Measurements from ENCODE around the gene PRRC2C.
"Not testable (repeated sequence)": the region's sequence is repeated elsewhere in the genome, so short reads cannot be mapped to it uniquely, and the experiment has no call there.

The PRRC2C gene

DNA sequence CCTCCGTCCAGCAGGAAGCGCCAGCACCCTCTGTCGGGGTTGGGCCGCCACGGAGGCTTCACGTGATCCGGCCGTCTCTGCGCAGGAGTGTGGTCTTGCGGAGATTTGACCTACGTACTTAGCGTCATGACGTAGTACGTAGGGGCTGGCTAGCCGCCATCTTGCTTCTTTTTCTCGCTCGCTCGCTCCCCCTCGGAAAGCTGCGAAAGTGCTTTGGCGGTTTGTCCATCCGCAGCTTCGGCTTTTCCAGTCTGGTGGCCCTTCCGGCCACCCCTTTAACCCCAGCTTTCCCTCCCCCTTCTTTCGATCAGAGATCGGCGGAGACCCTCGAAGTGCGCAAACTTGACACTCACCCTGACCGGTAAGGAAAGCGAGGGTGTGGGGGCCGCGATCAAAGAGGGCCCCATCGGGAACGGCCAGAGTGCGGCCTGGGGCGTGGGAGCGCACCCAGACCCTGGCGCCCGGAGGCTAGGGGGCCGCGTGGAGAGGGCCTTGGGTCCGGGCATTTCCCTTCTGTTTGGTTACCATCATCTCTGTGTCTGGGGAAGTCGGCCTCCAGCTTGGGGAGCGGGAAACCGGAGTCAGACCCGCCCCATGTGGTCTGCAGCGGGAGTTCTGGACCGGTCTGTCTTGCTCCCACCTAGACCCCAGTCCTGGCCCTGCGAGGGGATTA, at the start of gene PRRC2C:
TSS of gene PRRC2C (plus strand) at position 156 of the 673 bp plus-strand sequence. CDS start 26,559 bp downstream, outside the sequence.
- peak; percentile 46 to 99 (median 93) for DNase-seq

DNA sequence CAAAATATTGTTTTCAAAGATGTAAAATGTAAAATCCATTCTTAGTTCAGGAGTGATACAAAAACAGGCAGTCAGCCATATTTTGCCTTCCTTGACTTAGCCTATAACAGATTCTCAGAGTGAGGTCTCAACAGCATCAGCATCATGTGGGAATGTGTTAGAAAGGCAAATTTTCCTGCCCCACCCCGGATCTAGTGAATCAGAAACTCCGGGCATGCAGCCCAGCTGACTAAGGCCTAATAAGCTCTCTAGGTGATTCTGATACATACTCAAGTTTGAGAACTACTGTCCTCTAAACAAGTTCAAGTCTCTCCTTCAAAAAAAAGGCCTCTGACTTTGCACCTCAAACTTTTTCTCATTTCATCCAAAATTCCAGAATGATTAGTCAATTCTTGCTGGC, 46.9 kb upstream of the PRRC2C start:
- no peak for DNase-seq

DNA sequence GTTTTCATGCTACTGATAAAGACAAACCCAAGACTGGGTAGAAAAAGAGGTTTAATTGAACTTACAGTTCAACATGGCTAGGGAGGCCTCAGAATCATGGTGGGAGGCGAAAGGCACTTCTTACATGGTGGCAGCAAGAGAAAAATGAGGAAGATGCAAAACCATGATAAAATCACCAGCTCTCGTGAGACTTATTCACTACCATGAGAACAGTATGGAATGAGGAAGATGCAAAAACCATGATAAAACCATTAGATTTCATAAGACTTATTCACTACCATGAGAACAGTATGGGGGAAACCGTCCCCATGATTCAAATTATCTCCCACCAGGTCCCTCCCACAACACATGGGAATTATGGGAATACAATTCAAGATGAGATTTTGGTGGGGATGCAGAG, 45.1 kb upstream of the PRRC2C start:
- not testable (repeated sequence) for DNase-seq

DNA sequence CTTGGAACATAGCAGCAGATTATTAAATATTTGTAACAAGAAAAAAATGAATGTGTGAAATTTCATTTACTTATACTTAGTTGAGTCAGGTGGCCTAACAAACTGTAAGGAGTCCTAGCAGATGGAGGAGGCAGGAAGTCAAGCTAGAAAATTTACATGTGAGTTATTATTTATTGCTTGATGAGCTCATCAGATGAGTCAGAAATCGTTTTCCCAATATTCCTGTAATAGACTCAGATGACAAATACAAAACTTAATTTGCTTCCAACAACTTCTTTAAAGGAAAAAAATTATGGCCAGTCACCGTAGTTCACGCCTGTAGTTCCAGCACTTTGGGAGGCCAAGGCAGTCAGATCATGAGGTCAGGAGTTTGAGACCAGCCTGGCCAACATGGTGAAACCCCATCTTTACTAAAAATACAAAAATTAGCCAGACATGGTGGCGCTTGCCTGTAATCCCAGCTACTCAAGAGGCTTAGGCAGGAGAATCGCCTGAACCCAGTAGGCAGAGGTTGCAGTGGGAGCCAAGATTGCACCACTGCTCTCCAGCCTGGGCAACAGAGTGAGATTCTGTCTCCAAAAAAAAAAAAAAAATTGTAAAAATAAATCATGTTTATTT, 43.9 kb upstream of the PRRC2C start:
- DNase-seq: not testable (repeated sequence)

DNA sequence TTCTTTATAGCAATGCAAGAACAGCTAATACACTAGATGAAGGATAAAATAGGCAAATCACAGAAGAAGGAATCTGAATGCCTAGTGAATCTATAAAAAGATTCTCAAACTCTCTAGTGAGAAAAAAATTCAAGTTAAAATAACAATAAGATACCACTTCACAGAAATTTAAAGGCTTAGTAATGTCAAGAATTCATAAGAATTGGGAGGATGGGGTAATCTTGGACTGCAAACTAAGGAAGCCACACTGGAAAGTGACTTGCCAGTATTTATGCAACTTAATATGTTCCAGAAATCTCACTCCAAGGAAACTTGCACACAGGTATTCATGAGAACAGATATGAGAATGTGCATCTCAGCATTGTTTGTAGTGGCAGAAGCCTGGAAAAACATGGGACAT, 38.9 kb upstream of the PRRC2C start:
- DNase-seq: no peak

DNA sequence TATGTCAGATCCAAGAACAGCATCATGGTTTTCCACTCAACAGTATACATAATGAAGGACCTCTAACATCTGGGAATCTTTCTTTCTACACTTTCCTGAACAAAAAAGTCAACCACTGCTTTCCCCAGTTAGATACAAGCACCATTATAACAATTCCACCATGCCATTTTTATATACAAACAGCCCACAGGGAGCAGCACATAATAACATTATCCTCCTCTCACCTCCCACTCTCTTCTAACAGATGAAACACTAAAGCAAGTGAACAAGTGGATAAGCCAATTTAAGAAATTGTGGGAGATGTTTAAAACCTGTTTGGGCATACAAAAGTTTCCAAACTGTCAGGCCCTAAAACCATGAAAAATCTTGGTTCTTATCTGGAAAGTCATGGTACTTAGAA, 29.4 kb upstream of the PRRC2C start:
- no peak for DNase-seq

DNA sequence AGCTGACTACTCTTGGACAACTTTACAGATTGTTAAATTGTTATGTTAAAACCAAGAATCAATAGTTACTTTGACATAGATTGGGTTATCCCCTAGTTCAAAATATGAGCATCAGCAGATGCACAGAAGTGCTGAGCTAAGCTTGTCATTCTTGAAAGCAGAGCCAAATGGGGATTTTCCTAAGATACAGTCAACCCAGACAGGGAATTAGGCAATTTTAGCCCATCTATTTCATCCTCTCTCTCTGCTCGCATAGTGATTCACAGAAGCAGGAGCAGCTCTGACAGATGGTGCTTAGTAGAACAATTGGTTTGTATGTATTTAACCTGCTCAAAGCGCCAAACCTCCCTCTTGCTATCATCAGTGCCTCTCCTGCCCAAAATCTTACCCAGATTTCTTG, 27.9 kb upstream of the PRRC2C start:
- no peak for DNase-seq

DNA sequence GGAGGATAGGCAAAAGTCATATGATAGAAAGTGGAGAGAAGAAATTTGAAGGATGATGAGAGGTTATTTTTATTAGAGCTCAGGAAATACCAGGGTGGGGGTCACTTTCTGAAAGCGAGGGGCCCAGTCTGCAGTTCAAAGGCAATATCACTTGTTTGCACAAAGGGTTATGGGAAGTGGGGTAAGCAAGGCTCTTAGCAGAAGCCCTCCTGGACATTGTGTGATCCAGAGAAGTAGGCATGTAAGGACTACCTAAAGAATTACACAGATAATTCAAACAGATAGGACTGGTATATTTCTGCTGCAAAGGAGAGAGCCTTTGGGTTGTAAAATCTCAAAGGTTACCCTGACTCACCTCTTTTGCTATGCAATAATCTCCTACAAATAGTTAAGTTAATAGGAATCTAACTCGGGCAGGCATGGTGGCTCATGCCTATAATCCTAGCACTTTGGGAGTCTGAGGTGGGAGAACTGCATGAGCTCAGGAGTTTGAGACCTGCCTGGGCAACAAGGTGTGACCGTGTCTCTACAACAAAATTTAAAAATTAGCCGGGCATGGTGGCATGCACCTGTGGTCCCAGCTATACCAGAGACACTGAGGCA, 25.2 kb upstream of the PRRC2C start:
- DNase-seq: no peak

DNA sequence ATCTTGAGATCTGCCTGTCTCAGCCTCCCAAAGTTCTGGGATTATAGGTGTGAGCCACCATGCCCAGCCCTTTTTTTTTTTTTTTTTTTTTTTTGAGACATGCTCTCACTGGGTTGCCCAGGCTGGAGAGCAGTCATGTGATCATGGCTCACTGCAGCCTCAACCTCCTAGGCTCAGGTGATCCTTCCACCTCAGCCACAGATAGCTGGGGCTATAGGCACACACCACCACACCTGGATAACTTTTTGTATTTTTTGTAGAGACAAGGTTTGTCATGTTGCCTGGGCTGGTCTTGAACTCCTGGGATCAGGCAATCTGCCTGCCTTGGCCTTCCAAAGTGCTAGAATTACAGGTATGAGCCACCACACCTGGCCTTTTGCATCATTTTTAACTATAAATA, 17.7 kb upstream of the PRRC2C start:
- no peak for DNase-seq

DNA sequence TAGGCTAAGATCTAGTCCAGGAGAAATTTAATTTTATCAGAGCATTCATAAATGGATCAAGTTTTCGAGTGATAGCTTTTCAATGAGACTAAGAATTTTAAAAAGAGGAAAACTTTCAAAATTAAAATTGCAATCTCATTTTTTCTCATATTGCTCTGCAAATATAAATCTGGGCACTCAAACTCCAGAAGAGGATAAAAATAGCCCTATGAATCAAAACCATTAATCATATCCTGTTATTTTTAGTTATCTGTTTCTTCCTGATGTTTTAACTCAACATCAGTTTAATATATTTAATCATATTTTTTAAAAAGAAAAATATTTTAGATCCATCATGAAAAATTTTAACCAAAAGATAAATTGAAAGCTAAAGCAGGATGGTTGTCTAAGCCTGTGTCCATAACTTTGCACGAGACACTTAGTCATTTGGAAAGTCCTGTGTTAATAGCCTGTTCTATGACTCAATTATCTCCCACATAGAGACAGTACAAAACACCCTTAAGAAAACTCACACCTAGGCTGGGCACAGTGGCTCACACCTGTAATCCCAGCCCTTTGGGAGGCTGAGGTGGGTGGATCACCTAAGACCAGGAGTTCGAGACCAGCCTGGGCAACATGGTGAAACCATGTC, 17.1 kb upstream of the PRRC2C start:
- DNase-seq: no peak

DNA sequence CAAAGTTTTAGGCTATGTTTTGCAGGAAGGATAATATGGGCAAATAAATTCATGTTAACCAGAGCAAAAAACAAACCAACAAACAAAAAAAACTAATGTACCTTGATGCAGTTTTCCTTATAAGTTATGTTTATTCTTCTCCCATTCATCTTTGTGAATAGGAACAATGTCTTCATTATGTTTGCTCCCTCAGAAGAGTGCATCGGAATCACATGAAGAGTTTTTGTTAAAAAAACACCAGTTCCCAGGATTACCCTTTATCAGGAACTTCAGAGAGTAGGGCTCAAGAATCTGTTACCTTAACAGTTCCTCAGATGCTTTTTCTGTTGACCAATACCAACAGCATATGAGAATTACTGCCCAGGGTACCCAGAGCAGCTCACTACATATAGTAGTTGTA, 14.6 kb upstream of the PRRC2C start:
- DNase-seq: no peak

DNA sequence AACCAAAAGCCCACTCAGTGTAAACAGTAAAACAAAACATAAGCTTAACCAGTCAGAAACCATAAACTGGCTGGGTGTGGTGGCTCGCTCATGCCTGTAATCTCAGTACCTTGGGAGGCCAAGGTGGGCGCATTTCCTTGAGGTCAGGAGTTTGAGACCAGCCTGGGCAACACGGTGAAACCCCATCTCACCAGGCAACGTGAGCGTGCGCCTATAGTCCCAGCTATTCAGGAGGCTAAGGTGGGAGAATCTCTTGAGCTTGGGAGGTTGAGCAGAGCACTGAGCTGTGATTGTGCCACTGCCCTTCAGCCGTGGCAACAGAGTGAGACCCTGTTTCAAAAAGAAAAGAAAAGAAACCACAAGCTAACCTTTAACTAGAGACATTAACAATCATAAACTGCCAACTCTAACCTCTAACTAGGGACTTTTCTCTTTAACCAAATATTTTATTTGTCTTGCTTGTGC, 13.1 kb upstream of the PRRC2C start:
- no peak for DNase-seq

DNA sequence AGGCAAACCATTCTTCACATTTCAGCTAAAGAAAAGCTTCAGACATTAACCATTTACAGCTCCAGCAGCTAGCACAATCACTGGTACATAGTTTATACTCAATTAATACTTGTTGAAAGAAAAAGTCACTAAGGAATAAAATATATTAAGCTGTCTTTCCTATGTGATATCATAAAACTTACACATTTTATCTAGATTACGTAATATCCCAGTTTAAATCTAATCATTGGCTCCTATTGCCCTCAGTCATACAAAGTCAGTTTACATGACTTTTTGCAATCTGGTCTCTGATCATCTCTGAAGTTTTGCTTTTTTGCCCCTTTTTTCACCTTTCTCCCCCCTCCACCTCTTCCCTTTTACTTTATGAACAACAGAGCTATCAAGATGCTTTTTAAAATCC, 8.5 kb upstream of the PRRC2C start:
- no peak for DNase-seq

DNA sequence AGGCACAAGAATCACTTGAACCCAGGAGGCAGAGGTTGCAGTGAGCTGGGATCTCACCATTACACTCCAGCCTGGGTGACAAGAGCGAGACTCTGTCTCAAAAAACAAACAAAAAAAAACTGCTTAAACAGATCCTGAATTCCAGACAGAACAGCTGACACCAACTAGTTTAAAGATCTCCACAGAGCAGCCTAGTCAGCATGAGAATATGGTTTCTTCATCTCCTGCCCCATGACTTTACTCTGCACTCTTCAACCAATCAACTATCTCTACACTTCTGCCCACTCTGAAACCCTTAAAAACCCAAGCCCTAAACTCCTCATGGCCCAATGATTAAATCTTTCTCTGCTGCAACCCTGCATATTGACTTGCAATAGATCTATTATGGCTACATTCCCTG, 7.5 kb upstream of the PRRC2C start:
- DNase-seq: no peak

DNA sequence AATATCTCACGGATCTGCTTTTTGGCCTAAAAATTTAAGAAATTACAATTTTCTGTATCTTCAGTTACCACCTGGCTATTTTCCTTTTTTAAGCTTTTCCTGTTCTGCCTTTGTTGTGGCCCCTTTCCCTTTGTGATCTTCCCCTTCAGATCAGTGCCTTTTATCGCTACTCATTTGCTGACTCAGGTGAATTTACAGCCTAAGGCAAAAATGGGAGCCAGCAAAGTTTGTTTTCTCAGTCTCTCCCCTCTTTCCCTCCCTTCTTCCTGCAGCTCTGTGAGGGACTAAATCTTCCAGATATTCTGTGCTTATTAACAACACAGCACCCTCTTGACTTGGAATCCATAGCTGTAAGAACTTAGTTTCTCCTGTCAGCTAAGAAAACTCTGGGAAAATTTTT, 5.3 kb upstream of the PRRC2C start:
- no peak for DNase-seq

DNA sequence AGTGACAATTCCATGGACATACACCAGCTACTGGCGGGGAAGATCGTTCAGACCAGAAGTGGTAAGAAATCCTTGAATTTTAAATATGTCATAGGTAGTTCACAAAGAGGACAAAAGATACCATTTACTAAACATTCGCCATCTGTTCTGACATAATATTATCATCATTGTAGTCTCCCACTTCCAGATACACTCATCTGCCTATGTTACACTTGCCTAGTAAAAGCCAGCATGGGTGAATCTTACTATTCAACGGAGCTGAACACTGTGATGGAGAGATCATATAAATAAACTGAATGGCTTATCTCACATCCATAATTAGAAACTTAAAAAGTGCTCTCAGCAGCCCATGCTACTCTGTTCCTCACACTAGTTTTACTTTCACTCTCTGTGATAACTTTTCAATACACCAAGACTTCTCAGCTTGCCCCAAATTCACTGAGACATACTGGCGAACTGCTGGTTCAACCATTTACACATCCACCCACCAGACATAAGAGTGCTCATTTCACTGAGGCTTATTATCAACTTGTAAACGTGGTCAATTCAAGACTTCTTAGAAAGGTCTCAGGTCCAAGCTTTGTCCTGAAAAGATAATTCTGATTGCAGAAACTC, 463 bp upstream of the PRRC2C start:
- DNase-seq: no peak

DNA sequence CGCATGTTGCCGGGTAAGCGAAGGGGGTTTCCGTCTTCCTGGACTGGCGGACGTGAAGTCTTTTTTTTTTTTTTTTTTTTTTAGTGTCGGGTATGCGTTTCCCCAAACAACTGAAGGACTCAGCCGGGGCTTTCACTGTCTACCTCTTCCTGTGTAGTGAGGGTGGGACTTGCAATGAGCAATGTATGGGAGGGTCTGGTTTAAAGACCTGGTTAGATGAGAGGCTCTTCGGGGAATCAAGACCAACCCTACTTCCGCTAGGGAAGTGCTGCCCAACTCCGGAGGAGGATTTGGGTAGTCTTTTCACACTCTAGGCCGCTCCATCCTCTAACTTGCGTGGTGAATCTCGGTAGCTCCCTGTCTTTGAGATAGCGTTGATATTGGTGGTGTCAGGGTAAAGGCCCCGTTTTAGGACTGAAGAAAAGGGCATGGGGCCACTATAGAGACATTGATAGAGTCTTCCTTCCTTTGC, 754 bp downstream of the PRRC2C start:
- DNase-seq: peak in 28 of 56 donors; percentile 3 to 66 (median 40)

DNA sequence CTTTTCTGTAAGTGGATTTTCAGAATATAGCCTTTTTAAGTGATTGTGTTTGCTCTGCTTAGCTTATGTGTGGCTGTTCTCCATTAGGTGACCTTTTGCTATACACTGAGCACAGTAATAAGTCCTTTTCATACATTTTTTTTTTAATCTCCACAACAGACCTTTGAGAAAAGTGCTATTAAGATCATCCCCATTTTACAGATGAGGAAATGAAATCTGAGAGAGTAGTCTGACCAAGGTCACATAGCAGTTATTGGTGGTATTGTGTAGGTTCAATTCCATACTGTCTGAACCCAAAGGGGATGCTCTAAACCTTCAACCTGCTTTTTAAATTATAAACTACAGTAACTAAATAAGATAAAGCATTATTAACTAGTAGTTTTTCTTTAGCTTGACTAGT, 1.7 kb downstream of the PRRC2C start:
- DNase-seq: no peak

DNA sequence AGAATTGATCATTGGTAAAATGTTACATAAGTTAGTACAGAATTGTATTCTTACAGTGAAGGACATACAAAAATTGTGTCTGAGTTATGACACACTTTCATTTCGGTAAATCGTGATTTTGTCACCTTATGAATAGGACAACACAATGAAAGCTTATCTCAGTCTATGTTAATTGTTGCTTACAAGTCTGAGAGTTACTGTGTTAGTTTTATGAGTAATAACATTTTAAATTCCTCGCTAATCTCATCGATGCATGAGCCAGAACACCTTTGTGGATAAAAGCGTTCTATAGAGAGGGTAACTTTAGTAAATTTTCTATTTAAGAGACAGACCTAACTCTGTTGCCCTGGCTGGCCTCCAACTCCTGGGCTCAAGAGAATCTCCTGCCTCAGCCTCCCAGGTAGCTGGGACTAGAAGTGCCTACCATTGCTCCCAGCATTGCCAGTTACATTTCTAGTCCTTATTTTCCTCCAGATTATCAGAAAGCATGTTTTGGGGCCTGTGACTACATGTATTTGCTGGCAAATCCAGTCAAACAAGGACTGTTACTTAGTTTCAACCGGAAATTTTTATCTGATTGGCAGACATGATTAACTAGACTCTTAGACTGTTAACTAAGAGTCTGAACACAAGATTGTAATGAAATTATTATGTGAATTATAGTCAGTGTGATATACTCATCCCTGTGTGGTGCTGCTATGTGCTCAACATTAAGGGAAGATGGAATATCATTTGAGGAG, 3.0 kb downstream of the PRRC2C start:
- no peak for DNase-seq

DNA sequence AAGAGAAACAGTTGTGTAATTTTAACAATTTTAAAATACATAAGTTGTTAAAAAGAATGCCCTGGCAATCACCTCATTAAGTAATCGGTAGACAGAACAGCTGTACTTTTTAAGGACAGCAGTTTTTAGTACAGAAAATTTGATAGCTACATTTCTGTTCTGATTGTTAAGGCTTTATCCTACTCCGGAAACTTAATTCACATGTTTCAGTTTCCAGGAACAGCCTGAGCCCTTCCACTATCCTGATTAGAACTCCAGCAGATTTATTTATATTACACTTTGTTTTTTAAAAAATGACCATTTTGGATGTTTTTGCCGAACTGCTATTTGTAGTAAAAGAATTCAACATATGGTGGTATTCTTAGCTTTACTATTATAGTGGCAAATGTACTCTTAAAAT, 8.7 kb downstream of the PRRC2C start:
- no peak for DNase-seq

DNA sequence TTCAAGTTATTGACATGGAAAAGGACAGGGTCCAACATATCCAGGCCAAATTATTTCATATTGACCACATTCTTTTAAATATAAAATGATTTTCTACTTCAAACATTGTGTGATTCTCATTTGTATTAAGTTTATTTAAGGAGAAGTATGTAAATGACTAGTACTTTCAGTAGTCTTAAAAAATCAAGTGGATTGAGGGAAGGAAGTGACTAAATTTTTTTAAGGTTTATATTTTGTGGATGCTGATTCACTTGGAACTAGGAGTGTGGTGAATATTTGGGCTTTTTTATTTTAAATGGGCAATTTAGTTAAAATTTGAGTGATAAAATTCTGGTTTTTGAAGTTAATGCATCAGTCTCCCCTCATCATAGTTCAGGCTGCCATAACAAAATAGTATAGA, 10.1 kb downstream of the PRRC2C start:
- DNase-seq: no peak
